Left hindlimb (tissue), 1 donor: Measurements from ENCODE around the gene MIB2.

Experiments used
- DNase-seq: peaks from one replicate; pipeline ENCODE4 v3.0.0-alpha.2; 2018

The MIB2 gene

DNA sequence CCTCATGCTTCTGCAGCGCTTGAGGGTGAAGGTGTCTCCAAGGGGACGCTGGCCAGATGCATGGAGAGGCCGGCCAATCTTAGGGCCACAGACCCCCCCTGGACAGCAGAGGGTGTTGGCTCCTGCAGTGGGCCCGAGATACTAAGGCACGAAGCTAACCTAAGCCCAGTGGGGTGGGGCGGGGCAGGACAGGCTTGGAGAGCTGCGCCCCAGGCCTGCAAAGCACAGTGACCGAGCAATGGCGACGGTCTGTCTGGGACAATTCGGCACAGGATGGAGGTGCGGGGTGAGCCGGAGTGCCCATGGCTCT is 16.6 kb upstream of the MIB2 start:
- DNase-seq: no peak

DNA sequence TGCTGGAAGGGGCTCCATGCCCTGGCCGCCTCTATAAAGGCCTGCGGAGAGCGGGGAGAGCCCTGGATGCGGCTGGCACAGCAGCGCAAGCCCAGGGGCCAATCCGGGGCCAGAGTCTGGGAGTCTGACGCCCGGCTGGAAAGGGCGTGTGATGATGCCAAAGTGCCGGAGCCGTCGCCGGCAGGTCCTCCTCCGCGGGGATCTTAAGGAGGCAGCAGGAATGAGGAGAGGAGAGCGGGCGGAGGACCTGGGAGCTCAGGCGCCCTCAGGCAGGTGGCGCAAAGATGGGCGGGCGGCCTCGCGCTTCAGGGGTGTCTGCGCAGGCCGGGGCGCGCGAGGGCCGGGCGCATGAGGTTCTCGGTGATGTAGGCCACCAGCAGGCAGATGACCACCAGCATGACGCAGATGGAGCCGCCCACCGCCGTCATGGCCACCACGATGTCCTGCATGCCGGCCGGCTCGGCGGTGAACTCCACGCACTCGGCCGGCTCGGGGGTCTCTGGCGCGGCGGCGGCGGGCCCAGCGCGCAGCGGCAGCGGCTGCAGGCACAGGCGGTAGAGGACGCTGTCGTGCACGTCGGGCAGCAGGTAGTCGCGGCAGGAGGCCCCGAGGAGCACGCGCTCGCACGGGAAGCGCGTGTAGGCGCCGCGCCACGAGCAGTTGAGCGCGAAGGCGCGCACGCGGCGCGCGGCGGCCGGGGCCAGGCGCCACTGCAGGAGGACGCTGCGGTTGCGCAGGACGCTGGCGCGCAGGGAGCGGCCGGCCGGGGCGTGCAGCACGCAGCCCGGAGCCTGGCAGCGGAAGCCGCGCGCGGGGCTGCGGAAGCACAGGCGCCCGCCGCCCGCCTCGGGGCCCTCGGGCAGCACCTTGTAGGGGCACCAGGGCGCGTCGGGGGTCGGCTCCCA is 16.0 kb upstream of the MIB2 start:
- DNase-seq: no peak

DNA sequence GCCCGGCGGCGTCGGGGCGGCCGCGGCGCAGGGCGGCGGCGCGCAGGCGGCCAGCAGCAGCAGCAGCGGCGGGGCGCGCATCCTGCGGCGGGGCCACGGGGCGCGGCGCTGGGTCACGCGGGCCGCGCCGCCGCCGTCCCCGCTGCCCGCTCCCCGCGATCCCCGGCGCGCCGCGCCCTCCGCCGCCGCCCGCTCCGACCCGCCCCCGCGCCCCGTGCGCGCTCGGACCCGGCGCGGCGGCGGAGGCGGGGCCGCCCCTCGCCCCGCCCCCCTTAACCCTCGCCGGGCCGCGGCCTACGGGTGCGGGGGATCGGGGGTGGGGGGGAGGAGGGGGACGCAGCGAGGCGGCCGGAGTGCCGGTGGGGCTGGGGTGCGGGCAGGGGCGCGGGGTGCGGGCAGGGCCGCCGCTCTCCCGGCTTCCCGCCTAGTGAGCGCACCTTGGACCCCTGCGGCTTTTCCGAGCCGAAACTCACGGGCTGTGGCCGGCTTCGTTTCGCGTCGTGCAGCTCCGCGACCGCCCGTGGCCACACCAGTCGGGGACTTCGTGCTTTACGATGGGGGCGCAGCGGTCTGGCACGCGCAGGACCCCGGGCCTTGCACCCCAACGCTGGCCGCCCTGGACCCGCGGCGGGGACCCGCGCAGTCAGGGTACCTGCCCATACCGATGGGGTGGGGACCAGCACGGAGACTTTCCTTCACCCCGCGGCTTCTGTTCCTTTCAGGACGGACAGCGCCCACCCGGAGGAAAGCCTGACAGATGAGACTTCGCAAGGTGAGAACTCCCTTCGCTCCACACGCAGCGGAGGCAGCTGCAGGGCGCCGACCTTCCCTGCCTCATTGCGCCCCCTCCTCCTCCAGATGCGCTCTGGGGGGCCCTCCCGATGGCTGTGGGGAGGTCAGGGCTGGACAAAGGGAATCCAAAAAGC is 15.1 kb upstream of the MIB2 start, which contains the start of gene FNDC10:
FNDC10 (minus strand) TSS at position 201 of the 926 bp plus-strand sequence; CDS start at position 81, 120 bp downstream.
- DNase-seq: no peak

DNA sequence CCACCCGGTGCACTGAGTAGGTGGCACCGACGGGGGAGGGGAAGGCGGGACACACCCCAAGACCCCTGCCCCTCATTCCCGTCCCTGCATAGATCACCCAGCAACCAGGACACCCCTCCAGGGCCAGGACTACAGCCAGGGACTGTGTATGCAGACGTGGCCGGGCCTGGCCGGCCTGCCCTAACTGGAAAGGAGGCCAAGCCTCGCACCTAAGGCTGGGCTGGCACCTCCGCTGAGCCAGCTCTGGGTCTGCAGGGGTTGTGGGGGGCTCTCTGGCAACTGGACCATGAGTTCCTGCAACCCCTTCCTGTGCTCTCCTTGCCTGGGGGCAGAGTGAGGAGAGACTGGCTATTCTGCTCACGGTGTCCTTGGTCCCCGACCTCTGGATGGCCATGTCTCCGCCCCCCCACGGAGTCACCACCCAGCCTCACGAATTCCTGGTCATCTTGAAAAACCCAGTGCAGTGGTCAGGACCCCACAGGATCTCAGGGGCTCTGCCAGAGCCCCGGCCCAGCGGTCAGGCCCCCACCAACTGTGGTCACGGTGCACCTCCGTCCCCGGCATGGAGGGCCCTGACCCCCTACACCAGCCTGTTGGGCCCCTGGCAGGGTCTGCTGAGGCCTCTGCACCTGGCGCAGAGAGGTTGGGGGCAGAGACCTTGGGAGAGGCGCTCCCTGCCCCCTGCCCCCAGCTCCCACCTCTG is 14.3 kb upstream of the MIB2 start:
- no peak for DNase-seq

DNA sequence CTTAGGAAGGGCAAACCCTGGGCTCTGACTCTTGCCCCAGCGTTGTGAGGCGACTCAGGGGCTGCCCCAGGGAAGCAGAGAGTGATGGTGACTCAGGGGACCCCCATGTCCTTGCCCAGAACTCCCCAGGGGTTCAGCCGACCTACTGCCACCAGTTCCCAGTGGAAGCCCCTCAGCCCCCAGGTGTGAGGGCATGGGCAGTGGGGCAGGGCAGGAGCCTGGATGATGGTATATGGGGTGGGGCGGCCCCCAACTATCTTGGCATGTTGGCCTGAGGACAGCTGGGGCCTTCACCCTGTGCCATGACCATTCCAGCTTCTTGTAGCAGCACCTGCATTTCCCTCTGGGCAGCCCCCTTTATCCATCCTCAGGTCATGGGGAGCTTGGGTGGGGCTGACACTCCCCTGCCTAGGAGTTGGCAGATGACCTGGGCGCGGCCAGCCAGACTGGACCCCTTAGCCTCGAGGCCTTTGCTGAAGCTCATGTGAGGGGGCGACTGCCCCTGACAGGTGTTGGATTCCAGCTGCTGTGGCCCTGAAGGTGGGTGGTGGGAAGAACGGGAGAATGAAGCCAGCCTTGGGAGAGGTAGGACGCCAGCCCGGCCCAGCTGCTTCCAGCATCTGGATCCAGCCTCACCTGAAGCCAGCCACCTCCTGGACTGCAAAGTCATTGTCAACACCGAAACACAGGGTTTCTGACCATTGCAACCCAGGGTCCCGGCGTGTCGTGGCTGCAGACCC is 13.6 kb upstream of the MIB2 start:
- no peak for DNase-seq

DNA sequence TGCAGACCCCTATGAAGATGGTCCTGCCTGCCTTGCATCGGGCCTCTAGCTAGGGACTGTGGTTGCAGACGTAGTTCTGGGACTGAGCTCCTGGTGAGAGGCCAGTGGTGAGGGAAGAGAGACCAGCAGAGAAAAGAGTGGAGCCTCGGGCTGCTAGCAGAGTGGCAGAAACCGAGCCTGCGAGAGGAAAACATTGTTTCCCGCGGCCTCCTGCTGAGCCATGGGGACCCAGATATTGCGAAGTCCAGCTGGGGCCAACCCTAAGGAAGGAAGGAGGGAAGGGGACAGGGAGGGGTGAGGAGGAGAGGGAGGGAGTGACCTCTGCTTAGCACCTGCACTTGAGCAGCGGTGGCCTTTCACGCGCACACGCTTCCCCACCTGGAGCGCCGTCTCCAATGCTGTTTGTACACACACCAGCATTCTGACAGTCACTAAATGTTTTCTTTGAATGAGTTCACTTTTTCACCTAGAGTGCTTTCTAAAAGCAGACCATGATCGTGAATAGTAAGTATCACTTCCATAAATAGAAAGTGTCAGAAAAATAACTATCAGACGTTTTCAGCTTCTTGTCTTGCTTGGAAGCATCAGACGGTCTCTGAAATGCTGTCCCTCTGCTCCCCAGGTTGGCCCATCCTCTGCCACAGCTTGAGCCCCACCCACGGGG is 12.9 kb upstream of the MIB2 start:
- DNase-seq: no peak

DNA sequence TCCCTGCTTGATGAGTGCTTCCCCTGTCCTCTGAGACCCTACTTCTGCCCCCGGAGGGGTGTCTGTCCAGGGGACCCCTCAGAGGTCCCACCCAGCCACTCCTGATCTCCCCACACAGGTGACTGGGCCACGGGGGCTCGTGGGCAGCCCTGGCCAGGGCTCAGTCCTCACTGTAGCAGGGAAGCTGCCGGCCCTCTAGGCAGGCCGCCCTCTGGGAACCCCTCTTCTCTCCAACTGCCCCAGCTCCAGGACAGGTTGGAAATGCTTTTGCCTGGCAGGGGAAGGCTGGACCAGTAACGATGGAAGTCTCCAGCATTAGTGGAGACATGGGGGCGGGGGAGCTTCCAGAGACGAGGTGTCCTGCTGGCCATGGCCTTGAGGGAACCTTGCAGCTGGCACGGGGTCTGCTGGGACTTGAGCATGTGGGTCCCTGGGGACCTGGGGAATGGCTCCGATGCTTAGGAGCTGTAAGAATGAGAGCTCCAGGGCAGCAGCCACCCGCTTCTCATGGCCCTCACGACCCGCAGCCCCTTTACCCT is 12.3 kb upstream of the MIB2 start:
- DNase-seq: no peak

DNA sequence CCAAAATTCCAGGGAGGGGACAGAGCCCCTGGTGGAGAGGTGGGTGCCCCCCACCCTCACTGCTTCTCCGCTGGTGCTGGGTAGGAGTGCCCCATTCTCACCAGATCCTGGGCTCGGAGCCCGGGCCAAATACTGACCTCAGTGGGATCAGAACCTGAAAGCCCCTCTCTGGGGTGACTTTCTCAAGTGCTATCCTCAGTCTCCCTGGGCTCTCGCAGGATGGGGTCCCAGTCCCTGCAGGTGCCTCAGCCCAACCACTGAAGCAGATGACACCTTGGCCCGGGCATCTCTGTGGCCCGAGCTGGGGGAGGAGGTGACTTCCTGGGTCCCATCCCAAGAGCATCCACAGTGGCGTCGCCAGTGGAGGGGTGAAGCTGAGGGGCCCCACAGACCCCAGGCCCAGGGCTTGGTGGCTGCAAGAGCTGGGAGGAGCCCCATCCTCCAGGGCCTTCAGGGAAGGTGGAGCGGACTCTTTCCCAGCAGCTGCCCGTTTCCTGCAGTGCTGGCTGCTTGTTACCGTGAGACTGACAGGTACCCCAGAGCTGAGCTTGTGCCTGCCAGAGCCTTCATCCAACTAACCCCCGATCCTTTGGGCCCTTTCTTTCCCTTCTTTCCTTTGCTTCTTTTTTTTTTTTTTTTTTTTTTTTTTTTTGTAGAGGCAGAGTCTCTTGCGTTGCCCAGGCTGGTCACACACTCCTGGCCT is 11.5 kb upstream of the MIB2 start:
- no peak for DNase-seq

DNA sequence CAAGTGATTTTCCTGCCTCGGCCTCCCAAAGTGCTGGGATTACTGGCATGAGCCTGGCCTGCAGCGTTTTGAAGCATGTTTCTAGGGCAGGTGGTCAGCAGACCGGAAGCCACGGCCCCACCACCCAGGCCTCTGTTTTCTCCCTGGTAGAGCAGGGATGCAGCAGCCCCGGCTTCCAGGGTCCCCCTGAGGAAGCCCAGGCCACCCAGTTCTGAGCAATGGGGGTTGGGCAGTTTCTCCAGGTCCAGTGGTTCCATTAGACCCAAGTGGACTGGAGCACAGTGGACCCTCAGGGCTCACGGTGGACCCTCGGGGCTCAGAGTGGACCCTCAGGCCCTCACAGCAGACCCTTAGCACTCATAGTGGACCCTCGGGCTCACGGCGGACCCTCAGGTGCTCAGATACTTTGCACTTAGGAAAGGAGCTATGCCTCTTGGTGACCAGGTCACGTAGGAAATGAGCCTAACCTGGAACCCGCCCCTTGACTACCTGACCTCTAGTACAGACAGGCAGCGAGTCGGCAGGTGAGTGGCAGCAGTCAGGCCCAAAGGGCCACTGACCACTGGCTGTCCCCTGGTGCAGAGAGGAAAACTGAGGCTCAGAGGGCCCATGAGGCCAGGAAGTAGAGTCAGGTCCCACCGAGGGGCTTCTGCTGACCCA is 10.8 kb upstream of the MIB2 start:
- no peak for DNase-seq

DNA sequence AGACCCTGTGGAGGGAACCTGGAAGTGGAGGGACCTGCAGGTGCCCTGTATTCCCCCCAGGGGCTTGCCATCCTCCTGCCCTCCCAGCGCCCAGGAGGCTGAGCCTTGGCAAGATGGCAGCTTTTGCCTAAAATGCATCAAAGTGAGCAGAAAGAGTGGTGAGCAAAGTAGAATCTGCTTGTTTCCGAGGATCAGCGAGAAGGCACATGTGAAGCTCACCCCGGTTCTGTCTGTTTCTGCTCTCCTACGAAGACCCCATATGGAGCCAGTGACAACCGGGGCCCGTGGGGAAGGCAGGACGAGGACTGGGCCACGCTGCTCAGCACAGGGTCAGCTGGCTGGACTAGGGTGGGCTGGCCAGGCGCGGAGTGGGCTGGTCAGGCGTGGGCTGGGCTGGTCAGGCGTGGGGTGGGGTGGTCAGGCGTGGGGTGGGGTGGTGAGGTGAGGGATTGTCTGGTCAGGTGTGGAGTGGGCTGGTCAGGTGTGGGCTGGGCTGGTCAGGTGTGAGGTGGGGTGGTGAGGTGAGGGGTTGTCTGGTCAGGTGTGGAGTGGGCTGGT is 10.2 kb upstream of the MIB2 start:
- no peak for DNase-seq

DNA sequence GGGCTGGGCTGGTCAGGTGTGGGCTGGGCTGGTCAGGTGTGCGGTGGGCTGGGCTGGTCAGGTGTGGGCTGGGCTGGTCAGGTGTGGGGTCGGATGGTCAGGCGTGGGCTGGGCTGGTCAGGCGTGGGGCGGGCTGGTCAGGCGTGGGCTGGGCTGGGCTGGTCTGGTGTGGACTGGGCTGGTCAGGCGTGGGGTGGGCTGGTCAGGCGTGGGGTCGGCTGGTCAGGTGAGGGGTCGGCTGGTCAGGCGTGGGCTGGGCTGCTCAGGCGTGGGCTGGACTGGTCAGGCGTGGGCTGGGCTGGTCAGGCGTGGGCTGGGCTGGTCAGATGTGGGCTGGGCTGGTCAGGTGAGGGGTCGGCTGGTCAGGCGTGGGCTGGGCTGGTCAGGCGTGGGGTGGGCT is 9.6 kb upstream of the MIB2 start:
- DNase-seq: no peak

DNA sequence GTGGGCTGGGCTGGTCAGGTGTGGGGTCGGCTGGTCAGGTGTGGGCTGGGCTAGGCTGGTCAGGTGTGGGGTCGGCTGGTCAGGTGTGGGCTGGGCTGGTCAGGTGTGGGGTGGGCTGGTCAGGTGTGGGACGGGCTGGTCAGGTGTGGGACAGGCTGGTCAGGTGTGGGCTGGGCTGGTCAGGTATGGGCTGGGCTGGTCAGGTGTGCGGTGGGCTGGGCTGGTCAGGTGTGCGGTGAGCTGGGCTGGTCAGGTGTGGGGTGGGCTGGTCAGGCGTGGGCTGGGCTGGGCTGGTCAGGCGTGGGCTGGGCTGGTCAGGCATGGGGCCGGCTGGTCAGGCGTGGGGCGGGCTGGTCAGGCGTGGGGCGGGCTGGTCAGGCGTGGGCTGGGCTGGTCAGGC is 9.1 kb upstream of the MIB2 start:
- no peak for DNase-seq

DNA sequence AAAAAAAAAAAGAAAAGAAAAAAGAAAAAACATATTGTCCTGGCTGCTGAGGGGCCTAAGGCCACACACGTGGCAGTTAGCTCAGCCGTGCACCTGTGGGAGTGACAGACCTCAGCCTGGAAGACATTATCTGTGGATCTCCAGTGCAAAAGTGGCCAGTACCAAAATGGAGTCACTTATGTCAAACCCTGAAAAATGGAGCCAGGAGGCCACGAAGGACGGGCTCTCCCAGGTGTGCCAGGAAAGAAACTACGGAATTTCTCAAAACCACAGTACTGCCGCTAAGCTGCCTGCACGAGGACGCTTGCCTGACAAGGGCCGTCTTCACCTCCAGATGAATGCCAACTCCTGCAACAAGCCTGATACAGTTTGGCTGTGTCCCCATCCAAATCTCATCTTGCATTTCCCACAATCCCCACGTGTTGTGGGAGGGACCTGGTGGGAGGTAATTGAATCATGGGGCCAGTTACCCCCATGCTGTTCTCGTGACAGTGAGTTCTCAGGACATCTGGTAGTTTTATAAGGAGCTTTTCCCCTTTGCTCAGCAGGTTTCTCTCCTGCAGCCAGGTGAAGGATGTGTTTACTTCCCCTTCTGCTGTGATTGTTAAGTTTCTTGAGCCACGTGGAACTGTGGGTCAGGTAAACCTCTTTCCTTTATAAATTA is 5.3 kb upstream of the MIB2 start:
- no peak for DNase-seq

DNA sequence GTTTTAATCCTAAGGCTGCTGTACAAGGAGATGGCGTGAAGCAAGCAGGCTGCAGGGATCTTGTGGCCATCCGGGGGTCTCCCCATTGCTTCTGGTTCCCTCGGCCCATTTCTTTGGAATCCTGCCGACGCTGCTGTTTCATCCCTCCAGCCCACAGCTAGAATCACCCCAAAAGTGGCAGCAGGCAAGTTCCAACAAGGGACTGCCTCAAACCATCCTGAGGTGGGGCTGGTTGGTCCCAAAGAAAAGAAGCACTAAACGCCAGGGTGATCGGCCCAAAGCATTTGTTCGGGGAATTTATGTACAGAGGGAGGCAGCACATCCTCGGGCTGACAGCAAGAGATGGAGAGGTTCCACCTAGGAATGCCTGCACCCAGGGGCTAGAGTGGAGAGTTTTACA is 4.5 kb upstream of the MIB2 start:
- no peak for DNase-seq

DNA sequence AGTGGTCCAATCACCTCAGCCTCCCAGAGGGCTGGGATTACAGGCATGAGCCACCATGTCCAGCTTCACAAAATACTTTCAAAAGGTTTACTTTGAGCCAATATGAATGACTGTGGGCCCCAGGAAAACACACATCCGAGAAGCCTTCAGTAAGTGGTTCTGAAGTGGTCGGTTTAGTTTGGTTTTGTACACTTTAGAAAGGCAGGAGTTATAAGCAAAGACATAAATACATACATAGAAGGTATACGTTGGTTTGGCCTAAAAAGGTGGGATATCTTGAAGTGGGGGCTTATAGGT is 3.2 kb upstream of the MIB2 start:
- peak; percentile 2 for DNase-seq

DNA sequence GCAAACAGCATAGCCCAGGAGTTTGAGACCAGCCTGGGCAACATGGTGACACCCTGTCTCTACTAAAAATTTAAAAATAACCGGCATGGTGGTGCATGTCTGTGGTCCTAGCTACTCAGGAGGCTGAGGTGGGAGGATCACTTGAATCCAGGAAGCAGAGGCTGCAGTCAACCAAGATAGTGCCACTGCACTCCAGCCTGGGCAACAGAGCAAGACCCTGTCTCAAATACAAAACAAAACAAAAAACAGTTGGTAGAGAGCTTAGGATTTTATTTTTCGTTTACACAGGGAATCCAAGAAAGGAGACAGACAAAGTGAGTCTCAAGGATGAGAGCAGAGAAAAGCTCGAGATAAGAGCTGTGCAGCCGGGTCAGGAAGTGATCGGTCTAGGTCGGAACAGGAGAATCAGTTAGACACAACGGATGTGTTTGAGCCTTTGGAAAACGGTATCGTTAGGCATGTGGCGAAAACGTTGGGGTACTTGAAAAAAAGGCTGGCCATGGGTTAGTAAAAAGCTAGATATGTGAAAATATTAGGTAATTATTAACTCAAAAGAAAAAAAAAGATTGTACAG is 1.7 kb upstream of the MIB2 start:
- peak; percentile 10 for DNase-seq

DNA sequence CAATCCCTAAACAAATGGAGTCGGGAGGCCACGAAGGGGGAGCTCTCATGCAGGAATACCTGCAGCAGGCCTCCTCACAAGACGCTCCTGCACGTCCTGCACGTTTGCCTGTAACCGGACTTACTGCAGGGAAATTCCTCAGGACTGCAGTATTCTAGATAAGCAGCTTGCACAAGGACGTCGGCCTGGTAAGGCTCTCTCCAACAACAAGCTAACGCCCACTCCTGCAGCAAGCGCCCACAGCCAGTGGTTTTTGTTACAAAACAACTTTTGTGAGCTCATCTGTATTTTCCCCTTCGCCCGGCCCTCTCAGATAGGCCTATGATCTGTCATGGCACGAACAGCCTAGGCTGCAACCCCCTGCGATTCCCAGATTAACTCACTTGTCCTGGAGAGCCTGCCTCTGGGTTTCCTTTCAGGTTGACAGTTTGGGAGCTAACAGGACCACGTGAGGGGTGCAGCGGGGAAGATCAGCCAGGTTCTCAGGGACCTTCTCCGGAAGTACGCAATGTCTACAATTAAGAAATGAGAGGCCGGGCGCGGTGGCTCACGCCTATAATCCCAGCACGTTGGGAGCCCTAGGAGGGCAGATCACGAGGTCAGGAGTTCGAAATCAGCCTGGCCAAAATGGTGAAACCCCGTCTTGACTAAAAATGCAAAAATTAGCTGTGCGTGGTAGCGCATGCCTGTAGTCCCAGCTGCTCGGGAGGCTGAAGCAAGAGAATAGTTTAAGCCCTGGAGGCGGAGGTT is 921 bp upstream of the MIB2 start:
- peak; percentile 33 for DNase-seq

DNA sequence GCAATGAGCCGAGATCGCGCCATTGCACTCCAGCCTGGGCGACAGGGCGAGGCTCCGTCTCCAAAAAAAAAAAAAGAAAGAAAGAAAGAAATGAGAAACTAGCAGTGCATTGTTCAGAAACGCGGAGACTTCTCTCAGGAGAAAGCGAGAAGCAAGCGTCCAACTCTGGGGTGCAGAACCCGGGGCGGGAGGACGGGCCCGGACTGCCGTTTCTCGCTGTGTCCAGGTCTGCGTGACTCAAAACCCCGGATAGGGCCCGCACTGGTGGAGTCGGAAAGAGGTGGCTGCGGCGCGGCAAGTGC is 395 bp upstream of the MIB2 start:
- DNase-seq: no peak
